Superior temporal gyrus (tissue), 1 donor: ENCODE results near the gene KRT34.
"Not testable (repeated sequence)": the region's sequence is repeated elsewhere in the genome, so short reads cannot be mapped to it uniquely, and the experiment has no call there.

Experiments used
- DNase-seq: peaks from one replicate; pipeline ENCODE4 v3.0.0-alpha.2; 2016; ENCODE audit errors: extremely low spot score

KRT34 gene

GRCh38 chr17:41381943-41382342 lies at the start of gene KRT34:
Gene KRT34 (minus strand): TSS chr17:41382306. CDS start chr17:41382246, 60 bp downstream.
- DNase-seq = not testable (repeated sequence)

- not testable (repeated sequence) for DNase-seq
These were observed 48.3 kb upstream of the KRT34 start for GRCh38 chr17:41430376-41430775.

GRCh38 chr17:41429667-41430066 lies 47.6 kb upstream of the KRT34 start:
- DNase-seq = no peak

GRCh38 chr17:41428591-41429291 lies 46.6 kb upstream of the KRT34 start:
- no peak for DNase-seq

- DNase-seq = no peak
These were observed 42.1 kb upstream of the KRT34 start, which contains the start of gene KRT37 for GRCh38 chr17:41424111-41424635. Gene KRT37 (minus strand): TSS chr17:41424585. CDS start chr17:41424523, 62 bp downstream.

- not testable (repeated sequence) for DNase-seq
These were observed 40.5 kb upstream of the KRT34 start for GRCh38 chr17:41422586-41422985.

- DNase-seq = no peak
These were observed 39.5 kb upstream of the KRT34 start for GRCh38 chr17:41421617-41422016.

GRCh38 chr17:41421116-41421515 lies 39.0 kb upstream of the KRT34 start:
- no peak for DNase-seq

GRCh38 chr17:41420134-41420533 lies 38.0 kb upstream of the KRT34 start:
- DNase-seq = no peak

- no peak for DNase-seq
These were observed 37.6 kb upstream of the KRT34 start for GRCh38 chr17:41419716-41420115.

- no peak for DNase-seq
These were observed 36.2 kb upstream of the KRT34 start for GRCh38 chr17:41418116-41418860.

- no peak for DNase-seq
These were observed 35.5 kb upstream of the KRT34 start for GRCh38 chr17:41417576-41418015.

- DNase-seq = no peak
These were observed 35.0 kb upstream of the KRT34 start for GRCh38 chr17:41417127-41417526.

- DNase-seq = no peak
These were observed 34.4 kb upstream of the KRT34 start for GRCh38 chr17:41416479-41416878.

- no peak for DNase-seq
These were observed 33.8 kb upstream of the KRT34 start for GRCh38 chr17:41415833-41416335.

- DNase-seq = no peak
These were observed 33.3 kb upstream of the KRT34 start for GRCh38 chr17:41415411-41415810.

- no peak for DNase-seq
These were observed 31.9 kb upstream of the KRT34 start for GRCh38 chr17:41413982-41414381.

- no peak for DNase-seq
These were observed 31.3 kb upstream of the KRT34 start for GRCh38 chr17:41413353-41413957.

- no peak for DNase-seq
These were observed 29.1 kb upstream of the KRT34 start for GRCh38 chr17:41411072-41411840.

- DNase-seq = no peak
These were observed 25.1 kb upstream of the KRT34 start for GRCh38 chr17:41407226-41407625.

- no peak for DNase-seq
These were observed 24.1 kb upstream of the KRT34 start for GRCh38 chr17:41406205-41406604.
